NCI-H1092 treated with DMSO at 0.1 percent for 48 hours (cell line): ENCODE results near the gene JAML.

Experiments
- DNase-seq: peaks from one replicate; lab custom pipeline; 2025; lab: John Stamatoyannopoulos, UW

Gene JAML

DNA sequence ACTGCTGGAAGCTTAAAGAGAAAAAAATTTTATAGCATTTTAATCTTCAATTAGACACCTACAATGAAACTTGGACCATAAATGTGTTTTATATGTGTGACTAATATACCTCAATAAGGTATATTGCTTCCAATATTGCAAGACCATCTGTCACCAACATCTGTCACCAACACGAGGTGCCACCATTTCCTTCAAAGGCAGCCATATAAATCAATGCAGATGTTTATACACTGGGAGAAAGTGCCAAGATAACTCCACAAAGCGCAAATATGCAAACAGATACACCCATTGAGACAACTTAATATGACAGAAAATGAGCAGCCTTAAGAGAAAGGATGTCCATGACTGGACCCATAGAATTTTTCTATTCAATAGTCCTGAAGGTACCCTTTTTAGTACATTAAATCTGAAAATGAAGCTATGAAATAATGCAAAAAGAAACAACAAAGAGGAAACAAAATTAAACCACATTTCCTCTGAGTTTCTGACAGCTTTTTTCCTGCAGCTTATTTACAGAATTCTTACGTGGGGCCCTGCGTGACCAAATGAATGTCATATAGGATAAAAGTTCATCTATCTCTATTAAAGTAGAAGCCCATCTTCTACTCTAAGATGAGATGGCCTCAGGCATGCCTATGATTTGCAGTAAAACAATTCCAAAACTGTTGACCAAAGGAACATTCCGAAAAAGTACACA lies 14.8 kb upstream of the JAML start:
- DNase-seq, result no peak

DNA sequence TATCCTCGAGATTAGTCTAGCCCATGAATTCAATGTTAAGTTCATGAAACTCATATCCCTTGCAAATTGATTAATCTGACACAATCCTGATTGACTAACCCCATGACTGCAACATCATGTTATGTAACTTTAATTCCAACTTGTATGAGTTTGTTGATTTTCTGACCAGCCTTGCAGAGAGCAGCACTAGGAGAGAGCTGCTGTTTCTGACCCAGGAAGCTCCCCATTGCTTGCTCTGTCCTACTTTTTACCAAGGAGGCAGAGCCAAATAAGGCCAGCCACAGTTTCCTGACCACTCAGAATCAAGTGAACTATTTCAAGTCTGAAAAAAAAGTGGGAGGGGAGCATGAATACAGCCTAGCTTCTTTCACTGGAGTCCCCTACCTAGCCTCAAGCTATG lies 14.1 kb upstream of the JAML start:
- DNase-seq, result no peak

DNA sequence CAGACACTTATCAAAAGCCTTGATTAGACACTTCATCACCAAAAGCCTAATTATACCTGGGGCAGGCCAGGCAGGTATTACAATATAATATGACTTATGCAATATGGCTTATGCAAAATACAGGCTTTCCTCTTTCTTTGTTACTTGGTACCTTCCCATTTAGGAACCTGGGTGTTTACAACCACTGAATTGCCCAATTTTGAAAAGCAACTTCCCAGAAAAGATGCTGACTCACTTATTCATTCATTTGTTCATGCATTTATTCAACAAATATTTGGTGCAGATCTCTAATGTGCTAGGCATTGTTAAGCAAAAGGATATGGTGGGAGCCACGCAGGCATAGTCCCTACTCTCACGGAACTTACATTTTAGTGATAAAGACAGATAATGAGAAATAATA lies 13.6 kb upstream of the JAML start:
- no peak for DNase-seq

DNA sequence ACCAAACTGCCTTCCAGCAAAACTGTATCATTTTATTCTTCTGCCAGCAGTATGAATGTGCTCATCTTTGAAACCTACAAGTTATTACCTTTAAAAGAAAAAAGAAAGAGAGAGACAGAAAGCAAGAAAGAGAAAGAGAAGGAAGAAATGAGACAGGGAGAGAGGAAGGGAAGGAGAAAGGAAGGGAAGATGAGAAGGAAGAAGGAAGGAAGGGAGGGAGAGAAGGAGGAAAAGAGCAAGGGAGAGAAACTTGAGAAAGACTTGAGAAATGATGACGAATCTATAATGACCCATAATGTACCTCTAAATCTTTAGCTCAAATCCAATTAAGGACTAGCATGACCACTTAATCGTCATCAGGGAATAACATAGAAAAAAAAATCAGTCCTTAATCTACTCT lies 11.4 kb upstream of the JAML start:
- no peak for DNase-seq

GRCh38 chr11:118234833-118235232 lies 10.0 kb upstream of the JAML start:
- DNase-seq, result no peak

- no peak for DNase-seq
These were observed 9.0 kb upstream of the JAML start for GRCh38 chr11:118233850-118234249.

GRCh38 chr11:118233377-118233776 lies 8.6 kb upstream of the JAML start:
- no peak for DNase-seq

- no peak for DNase-seq
These were observed 7.8 kb upstream of the JAML start for GRCh38 chr11:118232659-118233058.

DNA sequence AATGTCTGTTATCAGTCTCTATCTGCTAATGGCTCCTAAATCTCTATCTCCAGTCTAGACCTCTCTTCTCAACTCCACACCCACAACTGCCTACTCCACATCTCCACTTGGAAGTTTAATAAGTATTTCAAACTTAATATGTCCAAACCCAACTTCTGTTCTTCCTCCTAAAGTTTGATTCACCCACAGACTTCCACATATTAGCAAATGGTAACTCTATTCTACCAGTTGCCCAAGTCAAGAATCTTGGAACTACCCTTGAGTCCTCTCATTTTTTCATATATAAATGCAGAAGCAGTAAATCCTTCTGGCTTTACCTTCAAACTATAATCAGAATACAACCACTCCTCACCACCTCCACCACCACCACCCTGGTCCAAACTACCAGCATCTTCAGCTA lies 6.7 kb upstream of the JAML start:
- DNase-seq, result no peak

DNA sequence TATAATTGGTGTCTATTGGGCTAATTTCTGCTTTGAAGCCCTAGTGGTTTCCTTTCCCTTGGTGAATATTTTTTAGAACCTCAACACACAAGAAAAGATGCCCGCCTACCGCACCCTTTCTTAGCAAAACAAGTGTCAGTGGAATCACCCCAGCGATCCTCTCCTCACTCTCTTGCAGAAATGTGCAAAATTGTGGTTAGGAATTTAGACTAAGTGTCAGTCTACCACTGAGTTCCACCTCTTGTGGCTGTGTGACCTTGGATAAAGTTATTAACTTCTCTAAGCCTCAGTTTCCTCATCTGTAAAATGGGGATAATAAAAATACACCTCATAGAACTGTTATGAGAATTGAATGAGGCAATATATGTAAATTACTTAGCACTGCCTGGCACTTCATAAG lies 5.3 kb upstream of the JAML start:
- DNase-seq, result no peak

- no peak for DNase-seq
These were observed 4.5 kb upstream of the JAML start for GRCh38 chr11:118229274-118229847.

DNA sequence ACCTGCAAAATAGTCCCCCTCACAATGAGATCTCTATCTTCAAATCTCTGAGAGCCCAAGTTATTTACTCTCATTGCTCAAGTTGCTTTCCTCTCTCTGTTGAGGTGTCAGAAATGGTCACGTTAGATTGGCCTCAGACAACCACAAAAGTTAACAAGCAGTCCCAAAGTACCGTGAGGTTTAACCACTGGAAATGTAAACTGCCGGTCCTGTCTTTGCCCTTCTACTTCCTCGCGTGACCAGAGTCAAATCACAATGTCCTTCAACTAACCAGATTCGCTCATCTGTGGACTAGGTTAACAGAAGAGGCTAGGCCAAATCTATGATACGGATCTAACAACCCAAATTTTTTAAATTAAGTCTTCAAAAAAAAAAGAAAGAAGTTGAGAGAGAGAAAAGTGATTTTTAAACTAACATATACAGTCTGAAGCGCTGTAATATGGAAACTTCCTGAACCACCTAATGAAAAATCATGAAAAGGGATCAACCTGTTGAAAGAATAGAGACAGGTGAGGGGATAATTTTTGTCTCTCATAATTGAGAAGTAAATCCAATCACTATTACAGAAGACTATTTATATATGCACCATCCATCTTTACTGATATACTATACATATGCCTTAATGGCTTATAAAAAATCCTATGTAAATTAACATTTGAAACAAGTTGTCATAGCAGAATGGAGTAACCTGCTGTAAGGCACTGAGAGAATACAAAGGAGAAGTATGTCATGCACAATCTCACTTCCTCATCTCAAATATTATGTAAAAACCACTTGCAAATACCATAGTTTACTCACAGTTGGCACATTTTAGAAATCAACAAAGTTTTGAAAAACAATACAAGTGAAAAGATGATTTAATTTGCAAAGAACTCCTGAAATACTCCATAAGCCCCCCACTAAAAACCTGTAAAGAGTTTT lies 3.3 kb upstream of the JAML start:
- no peak for DNase-seq

- no peak for DNase-seq
These were observed 2.0 kb upstream of the JAML start for GRCh38 chr11:118226781-118227180.

GRCh38 chr11:118226296-118226695 lies 1.5 kb upstream of the JAML start:
- no peak for DNase-seq

- no peak for DNase-seq
These were observed 819 bp downstream of the JAML start for GRCh38 chr11:118223992-118224391.

DNA sequence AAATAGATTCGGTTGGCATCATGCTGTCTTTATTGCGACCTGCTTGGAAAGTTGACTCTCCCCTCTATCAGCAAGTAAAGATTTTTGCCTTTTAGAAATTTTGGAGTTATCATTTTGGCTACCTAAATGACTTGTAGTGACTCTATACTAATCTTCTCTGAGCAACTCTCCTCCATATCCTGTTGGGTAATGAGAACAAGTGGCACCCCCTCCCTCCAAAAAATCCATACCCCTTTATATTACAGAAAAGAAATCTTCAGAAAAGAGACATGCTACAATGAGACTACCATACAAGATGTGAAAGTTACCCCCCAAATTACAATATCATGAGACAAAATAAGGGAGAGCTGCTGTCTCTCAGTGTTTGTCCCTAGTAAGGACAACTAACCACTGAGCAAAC lies 1.2 kb downstream of the JAML start:
- no peak for DNase-seq

DNA sequence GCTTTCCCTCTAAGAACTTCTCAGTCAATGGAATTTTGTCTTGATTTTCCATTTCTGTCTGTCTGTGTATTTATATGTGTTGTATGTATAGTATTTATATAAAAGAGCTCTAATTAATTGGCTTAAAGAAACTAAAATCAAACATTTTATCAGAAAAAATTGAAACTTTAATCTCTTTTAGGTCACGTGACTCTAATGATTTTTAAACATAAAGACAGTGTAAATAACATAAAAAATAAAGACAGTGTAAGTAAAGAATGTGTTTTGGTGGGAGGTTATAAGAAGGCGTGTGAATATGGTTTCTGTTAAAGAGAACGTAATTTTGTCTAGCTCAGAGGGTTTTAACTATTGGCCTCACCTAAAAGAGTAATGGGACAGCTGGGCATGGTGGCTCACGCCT lies 2.4 kb downstream of the JAML start:
- DNase-seq, result no peak

GRCh38 chr11:118221419-118221818 lies 3.4 kb downstream of the JAML start:
- no peak for DNase-seq

GRCh38 chr11:118219732-118220131 lies 5.1 kb downstream of the JAML start:
- no peak for DNase-seq

GRCh38 chr11:118219244-118219643 lies 5.6 kb downstream of the JAML start:
- DNase-seq, result no peak

DNA sequence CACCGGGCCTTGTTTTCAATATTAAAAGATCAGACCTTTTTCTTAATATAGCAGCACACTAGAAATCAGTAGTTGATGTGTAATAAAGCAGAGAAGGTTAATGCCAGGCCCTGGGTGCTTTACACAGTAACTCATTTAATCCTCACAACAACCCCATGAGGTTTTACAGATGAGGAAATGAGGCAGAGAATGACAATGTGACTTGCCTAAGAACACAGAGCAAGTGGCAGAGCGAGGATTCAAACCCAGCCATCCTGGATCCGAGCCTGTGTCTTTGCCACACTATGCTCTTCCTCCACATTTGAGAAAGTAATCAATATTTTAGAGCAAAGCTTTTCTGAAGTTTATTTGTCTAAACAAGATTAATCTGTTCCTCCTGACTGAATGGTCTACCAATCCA lies 7.2 kb downstream of the JAML start:
- DNase-seq, result no peak

GRCh38 chr11:118216621-118217481 lies 8.0 kb downstream of the JAML start:
- DNase-seq, result no peak
